Measurements from ENCODE around the gene CGNL1.

CGNL1 gene

DNA sequence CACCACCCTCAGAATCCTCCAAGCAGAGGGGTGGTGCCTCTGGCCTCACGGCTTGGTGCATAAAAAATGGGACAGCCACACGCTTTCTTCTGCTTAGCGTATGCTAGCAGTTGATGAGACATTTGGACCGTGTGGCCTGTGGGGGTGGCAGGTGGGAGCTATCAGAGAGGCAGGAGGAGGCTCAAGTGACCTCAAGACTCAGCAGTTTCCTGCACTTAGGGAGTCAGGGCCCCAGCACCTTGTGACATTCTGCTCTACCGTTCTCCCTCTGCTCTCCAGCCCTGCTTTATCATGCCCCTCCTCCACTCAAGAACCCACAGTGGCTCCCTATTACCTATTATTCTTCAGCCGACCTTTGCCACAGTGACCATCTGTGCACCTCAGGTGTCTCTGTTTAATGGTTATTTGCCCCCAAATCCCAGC is 41.0 kb upstream of the CGNL1 start:
- Histone ChIP-seq H3K27me3 (ENCODE audit: low read length) (no peaks in the 10 kb centered on the region), H3K27ac (ENCODE audit: low read depth, low read length) (no peak overlapping the region), H3K36me3 (ENCODE audit: low read length) (no peaks in the 10 kb centered on the region), H3K4me2 (ENCODE audit: low read depth, low read length, poor library complexity, severe bottlenecking) (no peak overlapping the region), H3F3A (ENCODE audit: insufficient read depth) (no peaks in the 10 kb centered on the region), H3K9me3 (ENCODE audit: insufficient read depth, low read length) (no peaks in the 10 kb centered on the region), H4K20me1 (ENCODE audit: low read depth, low read length) (no peaks in the 10 kb centered on the region), H3K9ac (ENCODE audit: low read length) (no peak overlapping the region), H2AFZ (ENCODE audit: low read depth, low read length, severe bottlenecking) (no peak overlapping the region), H3K79me2 (ENCODE audit: insufficient read depth, low read length) (no peaks in the 10 kb centered on the region), H3K4me3 (ENCODE audit: insufficient read depth, low read length, poor library complexity, severe bottlenecking) (no peak overlapping the region), H3K9me2 (replicated peaks; ENCODE audit: insufficient read depth, low read length) (no peaks in the 10 kb centered on the region)
- TF ChIP-seq, protein P1, sequence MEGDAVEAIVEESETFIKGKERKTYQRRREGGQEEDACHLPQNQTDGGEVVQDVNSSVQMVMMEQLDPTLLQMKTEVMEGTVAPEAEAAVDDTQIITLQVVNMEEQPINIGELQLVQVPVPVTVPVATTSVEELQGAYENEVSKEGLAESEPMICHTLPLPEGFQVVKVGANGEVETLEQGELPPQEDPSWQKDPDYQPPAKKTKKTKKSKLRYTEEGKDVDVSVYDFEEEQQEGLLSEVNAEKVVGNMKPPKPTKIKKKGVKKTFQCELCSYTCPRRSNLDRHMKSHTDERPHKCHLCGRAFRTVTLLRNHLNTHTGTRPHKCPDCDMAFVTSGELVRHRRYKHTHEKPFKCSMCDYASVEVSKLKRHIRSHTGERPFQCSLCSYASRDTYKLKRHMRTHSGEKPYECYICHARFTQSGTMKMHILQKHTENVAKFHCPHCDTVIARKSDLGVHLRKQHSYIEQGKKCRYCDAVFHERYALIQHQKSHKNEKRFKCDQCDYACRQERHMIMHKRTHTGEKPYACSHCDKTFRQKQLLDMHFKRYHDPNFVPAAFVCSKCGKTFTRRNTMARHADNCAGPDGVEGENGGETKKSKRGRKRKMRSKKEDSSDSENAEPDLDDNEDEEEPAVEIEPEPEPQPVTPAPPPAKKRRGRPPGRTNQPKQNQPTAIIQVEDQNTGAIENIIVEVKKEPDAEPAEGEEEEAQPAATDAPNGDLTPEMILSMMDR (IDR thresholded peaks at IDR 0.05; ENCODE audit: insufficient read depth, low read length, poor library complexity, severe bottlenecking) = no peak
- TF ChIP-seq EZH2phosphoT487 (conservative IDR thresholded peaks at IDR 0.05; ENCODE audit: low read length) = no peak

DNA sequence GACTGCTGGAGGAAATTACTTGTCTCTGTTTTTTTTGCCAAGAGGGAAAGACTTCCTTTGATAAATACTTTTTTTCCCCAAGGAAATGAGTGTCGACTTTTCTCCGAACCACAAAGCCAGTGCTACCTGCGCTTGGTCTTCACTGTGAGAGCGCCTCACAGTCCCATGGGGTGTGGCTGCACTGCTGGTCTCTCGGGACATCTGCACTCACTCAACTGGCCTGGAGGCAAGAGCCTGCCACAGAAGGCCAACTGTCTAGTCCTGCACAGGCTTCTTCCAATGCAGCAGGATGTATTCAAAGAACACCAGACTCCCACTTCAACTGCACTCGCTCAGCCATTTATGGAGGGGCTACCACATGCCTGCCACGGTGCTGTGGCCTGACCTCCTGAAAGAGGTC is 40.6 kb upstream of the CGNL1 start:
- no peak overlapping the region for H3K9ac ChIP-seq (ENCODE audit: low read length)
- no peak overlapping the region for H2AFZ ChIP-seq (ENCODE audit: low read depth, low read length, severe bottlenecking)
- H3K4me2 ChIP-seq (ENCODE audit: low read depth, low read length, poor library complexity, severe bottlenecking) = no peak overlapping the region

DNA sequence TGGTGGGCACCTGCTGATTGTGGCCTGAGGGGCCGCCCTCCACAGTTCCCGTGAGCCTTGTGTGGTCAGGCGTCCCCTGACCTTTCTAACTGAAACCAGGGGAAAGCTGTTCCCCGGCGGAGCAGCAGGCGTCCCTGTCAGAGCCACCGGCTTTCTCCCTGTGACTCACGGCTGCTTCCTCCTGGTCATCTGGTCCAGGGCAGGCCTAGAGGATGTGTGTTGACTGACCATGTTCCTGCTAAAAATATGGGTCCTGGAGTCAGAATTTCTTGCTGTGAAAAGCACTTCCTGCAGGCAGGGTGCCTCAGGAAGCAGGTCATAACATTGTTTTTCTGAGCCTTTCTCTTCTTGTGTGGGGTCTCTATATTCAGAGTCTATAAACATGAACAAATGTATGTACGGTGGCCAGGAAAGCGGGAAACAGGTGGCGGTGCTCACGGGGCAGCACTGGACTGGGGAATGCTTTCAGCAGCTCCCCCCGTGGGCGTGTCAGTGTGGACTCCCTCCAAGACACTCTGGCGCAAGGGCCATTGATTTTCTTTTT is 38.4 kb upstream of the CGNL1 start:
- no peaks in the 10 kb centered on the region for H3F3A ChIP-seq (ENCODE audit: insufficient read depth)
- H3K27me3 ChIP-seq (ENCODE audit: low read length) = no peaks in the 10 kb centered on the region
- no peak overlapping the region for H3K9ac ChIP-seq (ENCODE audit: low read length)
- H2AFZ ChIP-seq (ENCODE audit: low read depth, low read length, severe bottlenecking) = no peak overlapping the region
- H3K9me3 ChIP-seq (ENCODE audit: insufficient read depth, low read length) = no peaks in the 10 kb centered on the region
- no peak overlapping the region for H3K4me3 ChIP-seq (ENCODE audit: insufficient read depth, low read length, poor library complexity, severe bottlenecking)
- H3K36me3 ChIP-seq (ENCODE audit: low read length) = no peaks in the 10 kb centered on the region
- TF ChIP-seq, protein P1 (IDR thresholded peaks at IDR 0.05; ENCODE audit: insufficient read depth, low read length, poor library complexity, severe bottlenecking) = no peak
- H3K9me2 ChIP-seq (replicated peaks; ENCODE audit: insufficient read depth, low read length) = no peaks in the 10 kb centered on the region
- no peak overlapping the region for H3K27ac ChIP-seq (ENCODE audit: low read depth, low read length)
- H4K20me1 ChIP-seq (ENCODE audit: low read depth, low read length) = no peaks in the 10 kb centered on the region
- H3K4me2 ChIP-seq (ENCODE audit: low read depth, low read length, poor library complexity, severe bottlenecking) = no peak overlapping the region
- no peaks in the 10 kb centered on the region for H3K79me2 ChIP-seq (ENCODE audit: insufficient read depth, low read length)

More for the DNA sequence above, 40.6 kb upstream of the CGNL1 start:
- Histone ChIP-seq H3K9me3 (ENCODE audit: insufficient read depth, low read length) (no peaks in the 10 kb centered on the region), H3K36me3 (ENCODE audit: low read length) (no peaks in the 10 kb centered on the region), H4K20me1 (ENCODE audit: low read depth, low read length) (no peaks in the 10 kb centered on the region), H3K9me2 (replicated peaks; ENCODE audit: insufficient read depth, low read length) (no peaks in the 10 kb centered on the region), H3K27me3 (ENCODE audit: low read length) (no peaks in the 10 kb centered on the region), H3K4me3 (ENCODE audit: insufficient read depth, low read length, poor library complexity, severe bottlenecking) (no peak overlapping the region), H3K79me2 (ENCODE audit: insufficient read depth, low read length) (no peaks in the 10 kb centered on the region), H3K27ac (ENCODE audit: low read depth, low read length) (no peak overlapping the region), H3F3A (ENCODE audit: insufficient read depth) (no peaks in the 10 kb centered on the region)
- TF ChIP-seq EZH2phosphoT487 (conservative IDR thresholded peaks at IDR 0.05; ENCODE audit: low read length) = no peak
- TF ChIP-seq, protein P1 (IDR thresholded peaks at IDR 0.05; ENCODE audit: insufficient read depth, low read length, poor library complexity, severe bottlenecking) = no peak

Measured in SU-DHL-6 (cell line).